GM19023 (cell line): ENCODE results near the gene XAB2.

Source experiments
- ATAC-seq: cut with Tn5 transposase; IDR thresholded peaks from one replicate; pipeline ENCODE4 v1.9.1; 2021; ENCODE audit warnings: mild to moderate bottlenecking, moderate library complexity; ENCODE audit not compliant: unreplicated experiment

Gene XAB2

DNA sequence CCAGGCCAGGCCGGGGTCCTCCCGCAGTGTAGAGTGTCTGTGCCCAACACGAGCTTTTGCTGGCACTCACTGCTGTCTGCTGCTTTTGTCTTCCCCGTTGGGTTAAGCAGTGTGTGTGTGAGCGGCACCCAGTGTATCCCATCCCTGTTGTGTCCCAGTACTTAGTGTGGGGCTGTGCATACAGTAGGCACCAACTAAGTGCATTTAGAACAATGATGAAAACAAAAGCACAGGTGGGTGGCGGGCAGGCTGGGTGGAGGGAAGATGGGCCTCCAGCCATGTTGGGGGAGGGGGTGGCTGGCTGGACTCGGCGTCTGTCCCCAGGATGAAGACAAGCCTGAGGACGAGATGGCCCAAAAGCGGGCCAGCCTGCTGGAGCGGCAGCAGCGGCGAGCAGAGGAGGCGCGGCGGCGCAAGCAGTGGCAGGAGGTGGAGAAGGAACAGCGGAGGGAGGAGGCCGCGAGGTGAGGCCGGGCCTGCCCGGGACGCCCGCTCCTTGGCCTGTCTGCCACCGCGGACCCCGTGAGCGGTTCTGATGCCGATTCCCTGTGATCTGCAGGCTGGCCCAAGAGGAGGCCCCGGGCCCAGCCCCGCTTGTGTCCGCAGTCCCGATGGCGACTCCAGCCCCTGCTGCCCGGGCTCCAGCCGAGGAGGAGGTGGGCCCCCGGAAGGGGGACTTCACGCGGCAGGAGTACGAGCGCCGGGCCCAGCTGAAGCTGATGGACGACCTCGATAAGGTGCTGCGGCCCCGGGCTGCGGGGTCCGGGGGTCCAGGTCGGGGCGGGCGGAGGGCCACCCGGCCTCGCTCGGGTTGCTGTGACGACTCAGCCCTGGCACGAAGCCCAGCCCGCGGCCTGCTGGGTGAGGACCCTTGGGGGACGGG, 14.2 kb downstream of the XAB2 start:
- no peak for ATAC-seq

DNA sequence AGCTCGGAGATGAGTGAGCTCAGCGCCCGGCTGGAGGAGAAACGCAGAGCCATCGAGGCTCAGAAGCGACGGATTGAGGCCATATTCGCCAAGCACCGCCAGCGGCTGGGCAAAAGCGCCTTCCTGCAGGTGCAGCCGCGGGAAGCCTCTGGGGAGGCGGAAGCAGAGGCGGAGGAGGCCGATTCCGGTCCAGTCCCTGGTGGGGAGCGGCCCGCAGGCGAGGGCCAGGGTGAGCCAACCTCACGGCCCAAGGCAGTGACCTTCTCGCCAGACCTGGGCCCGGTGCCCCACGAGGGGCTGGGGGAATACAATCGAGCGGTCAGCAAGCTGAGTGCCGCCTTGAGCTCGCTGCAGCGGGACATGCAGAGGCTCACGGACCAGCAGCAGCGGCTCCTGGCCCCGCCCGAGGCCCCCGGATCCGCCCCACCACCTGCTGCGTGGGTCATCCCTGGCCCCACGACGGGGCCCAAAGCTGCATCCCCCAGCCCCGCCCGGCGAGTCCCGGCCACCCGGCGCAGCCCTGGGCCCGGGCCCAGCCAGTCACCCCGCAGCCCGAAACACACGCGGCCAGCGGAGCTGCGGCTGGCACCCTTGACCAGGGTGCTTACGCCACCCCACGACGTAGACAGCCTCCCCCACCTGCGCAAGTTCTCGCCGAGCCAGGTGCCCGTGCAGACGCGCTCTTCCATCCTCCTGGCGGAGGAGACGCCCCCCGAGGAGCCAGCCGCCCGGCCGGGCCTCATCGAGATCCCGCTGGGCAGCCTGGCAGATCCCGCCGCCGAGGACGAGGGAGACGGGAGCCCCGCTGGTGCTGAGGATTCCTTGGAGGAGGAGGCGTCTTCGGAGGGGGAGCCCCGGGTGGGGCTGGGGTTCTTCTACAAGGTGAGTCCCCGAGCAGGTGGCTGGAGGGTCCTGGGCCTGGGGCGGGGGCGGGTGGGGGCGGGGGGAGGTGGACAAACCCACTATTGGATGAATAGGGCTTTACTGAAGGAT, 16.8 kb downstream of the XAB2 start:
- ATAC-seq = no peak

DNA sequence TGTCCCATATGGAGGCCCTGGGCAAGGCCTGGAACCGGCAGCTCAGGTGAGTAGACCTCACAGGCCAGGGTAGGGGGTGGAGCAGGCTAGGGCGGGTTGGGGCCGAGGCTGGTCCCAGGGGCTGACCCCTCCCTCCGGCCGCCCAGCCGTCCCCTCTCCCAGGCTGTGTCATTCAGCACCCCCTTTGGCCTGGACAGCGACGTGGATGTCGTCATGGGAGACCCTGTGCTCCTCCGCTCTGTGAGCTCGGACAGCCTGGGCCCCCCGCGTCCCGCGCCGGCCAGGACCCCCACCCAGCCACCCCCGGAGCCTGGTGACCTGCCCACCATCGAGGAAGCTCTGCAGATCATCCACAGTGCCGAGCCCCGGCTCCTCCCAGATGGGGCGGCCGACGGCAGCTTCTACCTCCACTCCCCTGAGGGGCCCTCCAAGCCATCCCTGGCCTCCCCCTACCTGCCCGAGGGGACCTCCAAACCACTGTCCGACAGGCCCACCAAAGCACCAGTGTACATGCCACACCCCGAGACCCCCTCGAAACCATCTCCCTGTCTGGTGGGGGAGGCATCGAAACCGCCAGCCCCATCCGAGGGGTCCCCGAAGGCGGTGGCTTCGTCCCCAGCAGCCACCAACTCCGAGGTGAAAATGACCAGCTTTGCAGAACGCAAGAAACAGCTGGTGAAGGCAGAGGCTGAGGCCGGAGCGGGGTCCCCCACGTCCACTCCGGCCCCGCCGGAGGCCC, 17.6 kb downstream of the XAB2 start:
- ATAC-seq = no peak

DNA sequence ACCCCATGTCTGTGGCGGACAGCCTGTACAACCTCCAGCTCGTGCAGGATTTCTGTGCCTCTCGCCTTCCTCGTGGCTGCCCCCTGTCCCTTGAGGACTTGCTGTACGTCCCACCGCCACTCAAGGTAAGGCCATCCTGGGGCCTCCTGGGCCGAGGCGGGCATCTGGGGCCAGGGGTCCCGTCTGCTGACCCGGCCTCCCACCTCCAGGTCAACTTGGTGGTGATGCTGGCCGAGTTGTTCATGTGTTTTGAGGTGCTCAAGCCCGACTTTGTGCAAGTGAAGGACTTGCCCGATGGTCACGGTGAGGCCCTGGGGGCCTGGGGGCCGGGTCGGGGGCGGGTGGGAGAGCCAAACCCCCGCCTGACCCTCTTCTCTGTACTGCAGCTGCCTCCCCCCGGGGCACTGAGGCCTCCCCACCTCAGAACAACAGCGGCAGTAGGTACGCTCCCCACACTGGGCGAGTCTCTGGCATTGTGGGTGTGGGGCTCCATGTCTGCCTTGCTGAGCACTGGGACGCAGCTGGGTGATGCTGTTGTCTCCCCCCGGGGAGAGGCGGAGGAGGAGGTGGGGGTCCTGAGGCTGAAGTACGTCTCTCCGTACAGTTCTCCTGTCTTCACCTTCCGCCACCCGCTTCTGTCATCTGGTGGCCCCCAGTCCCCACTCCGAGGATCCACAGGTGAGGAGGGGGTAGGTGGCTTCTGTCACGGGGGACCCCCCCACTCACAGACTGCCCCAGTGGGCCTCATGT, 18.7 kb downstream of the XAB2 start:
- no peak for ATAC-seq

DNA sequence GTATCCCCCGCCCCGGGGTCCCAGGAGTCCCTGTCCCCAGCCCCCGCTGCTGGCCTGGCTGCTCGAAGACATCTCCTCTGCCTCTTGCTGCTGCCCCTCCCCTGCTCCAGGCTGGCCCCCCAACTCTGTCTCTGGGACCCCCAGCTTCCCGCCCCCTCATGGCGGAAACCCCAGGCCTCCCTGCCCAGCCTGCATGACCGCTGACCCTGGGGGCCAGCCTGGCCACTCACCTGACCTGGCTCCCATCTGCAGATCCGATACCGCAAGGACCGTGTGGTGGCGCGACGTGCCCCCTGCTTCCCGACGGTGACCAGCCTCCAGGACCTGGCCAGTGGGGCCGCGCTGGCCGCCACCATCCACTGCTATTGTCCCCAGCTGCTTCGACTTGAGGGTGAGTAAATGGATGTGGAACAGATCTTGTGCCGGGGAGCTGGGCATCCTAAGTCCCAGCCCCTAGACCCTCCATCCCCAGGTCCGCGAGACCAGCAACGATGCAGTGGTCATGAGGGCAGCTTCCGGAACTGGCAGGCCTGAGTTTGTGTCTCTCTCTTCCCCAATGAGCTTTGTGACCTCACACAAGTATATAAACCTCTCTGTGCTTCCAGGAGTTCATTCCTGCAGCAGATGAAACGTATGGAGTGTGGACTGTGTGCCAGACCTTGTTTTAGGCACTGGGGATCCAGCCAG, 21.3 kb downstream of the XAB2 start:
- ATAC-seq = no peak

DNA sequence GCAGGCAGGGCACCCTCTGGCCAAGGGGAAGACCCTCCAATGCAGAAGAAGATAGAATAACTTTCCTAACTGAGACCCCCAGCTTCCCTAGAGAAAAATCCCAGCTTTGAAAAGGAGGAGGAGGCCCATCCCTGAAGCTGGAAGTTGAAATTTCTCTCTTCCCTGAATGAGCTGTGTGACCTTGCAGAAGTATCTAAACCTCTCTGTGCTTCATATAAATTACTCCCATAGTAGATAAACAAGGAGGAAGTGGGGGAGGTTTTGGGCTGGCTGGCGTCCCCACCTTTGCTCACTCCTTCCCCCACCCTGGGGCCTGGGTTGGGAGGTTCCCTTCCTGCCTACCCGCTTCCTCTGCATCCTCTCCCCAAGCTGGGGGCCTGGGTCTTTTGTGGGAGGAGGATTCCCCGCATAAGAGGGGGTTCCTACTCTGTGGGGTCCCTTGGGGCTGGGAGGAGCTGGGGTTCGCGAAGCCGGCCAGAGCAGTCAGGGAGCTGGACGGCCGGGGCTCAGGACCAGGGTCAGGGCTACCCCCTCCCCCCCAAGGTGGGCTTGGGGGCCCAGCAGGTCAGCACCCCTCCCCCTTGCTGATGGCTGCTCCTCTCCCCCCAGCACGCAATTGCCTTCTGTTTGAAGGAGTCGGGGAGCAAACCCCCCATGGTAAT, 22.0 kb downstream of the XAB2 start:
- no peak for ATAC-seq

DNA sequence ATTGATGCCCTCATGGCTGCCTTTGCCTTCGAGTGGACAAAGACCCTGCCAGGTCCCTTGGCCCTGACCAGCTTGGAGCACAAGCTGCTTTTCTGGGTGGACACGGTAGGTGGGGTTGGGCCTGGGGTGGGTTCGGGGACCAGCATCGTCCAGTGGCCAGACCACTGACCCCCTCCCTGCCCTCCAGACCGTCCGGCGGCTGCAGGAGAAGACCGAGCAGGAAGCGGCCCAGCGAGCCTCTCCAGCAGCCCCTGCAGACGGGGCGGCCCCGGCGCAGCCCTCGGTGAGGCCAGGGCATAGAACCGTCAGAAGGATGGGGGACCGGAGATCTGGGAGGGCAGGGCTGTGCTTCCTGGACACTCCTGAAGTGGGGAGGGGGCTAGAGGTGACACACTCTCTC, 23.1 kb downstream of the XAB2 start:
- ATAC-seq = no peak

DNA sequence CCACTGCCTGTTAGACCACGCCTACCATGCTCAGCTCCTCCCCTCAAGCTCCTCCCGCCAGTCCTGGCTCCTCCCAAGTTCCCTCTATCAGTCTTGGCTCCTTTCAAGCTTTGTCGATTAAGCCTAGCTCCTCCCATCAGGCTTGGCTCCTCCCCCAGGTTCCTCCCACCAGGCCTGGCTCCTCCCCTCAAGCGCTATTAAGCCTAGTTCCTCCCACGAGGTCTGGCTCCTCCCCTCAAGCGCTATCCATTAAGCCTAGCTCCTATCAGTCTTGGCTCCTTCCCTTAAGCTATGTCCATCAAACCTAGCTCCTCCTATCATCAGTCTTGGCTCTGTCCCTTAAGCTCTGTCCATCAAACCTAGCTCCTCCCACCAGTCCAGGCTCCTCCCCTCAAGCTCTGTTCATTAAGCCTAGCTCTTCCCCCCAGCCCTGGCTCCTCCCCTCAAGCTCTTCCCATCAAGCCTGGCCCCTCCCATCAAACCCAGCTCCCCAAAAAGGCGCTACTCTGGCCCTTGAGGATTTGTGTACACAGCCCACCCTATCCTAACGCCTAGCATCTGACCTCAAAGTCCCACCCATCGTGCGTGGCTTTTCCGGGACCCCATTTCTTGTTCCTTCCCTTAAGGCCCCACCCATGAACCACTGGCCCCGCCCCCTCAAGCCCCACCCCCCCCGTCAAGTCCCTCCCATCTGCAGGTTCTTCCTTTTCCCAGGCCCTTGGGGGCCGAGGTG, 23.7 kb downstream of the XAB2 start:
- no peak for ATAC-seq

DNA sequence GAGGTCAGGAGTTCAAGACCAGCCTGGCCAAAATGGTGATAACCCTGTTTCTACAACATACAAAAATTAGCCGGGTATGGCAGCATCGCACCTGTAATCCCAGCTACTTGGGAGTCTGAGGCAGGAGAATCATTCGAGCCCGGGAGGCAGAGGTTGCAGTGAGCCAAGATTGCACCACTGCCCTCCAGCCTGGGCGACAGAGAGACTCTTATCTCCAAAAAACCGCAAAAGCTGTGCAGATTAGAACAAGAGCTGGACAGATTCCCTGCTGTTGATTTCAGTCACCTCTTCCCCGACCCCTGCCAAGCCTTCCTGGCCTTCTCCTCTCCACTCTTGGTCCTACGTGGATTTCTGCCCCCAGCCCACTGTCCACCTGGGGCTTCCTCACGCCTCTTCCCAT, 25.4 kb downstream of the XAB2 start:
- no peak for ATAC-seq

DNA sequence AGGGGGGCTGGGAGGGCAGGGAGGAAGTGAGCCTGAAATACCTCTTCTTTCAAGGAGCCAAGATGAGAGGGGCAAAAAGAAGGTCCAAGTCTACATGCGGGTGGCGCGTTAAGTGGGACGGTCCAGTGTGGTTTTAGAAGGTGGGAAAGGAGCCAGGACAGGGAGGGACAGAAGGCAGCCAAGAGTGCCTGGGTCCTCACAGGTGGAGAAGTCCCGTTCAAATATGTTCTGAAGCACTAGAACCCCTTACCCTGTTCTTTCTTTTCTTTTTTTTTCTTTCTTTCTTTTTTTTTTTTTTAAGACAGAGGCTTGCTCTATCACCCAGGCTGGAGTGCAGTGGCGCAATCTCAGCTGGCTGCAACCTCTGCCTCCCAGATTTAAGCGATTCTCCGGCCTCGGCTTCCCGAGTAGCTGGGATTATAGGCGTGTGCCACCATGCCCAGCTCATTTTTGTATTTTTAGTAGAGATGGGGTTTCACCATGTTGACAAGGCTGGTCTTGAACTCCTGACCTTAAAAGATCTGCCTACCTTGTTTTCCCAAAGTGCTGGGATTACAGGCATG, 26.3 kb downstream of the XAB2 start:
- no peak for ATAC-seq

DNA sequence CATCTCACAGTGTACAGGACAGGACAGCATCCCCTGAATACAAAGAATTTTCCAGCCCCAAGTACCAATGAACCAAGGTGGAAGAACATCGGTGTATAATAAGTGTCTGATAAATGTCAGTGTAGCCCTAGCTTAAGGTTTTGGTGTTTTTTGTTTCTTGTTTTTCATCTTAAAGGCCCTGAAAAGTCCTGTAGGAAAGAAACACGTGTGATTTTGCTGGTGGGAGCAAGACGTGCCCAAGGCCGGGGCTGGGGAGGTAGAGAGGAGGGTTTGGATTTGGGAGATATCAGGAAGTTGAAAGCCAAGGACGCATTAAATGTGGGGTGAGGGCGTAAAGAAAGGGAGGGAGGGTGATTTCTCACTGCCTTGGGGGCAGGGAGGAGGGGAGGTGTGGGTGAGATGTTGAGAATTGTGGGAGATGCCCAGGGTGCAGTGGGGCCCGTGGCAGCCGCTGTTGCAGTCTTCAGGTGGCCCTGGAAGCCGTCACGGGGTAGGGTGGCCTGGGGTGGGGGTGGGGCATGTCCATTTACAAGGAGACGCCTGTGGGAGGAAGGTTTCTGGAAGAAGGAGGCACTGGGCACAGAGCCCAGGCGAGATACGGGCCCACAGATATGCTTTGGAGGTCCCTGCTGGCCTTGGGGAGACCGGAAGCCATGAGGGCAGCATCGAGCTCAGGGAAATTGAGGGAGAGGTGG, 27.0 kb downstream of the XAB2 start:
- ATAC-seq = no peak

DNA sequence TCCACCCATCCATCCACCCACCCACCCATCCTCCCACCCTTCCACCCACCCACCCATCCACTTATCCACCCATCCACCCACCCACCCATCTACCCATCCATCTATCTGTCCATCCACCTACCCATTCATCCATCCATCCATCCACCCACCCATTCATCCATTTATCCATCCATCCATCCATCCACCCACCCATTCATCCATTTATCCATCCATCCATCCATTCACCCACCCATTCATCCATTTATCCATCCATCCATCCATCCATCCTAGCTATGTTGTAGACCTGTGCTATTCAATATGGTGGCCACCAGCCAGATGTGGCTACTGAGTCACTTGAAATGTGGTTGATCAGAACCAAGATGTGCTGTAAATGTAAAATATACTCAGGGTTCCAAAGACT, 28.6 kb downstream of the XAB2 start:
- no peak for ATAC-seq

DNA sequence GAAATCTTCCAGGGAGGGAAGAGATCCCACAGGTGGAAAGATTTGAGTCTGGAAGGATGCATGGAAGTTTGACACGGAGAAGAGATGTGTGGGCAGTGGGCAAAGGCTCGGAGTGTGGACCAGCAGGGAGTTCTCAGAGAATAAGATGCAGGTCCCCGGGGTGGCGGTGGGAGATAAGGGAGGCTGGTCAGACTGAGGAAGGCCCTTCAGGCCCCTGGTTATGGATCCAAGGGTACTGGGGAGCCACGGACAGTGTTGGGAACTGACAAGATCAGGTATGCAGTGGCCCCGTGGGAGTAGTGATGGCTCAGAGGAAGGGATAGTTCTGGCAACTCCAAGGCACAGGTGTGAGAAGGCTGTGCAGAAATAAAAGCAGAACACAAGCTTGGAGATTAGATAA, 31.2 kb downstream of the XAB2 start:
- no peak for ATAC-seq

DNA sequence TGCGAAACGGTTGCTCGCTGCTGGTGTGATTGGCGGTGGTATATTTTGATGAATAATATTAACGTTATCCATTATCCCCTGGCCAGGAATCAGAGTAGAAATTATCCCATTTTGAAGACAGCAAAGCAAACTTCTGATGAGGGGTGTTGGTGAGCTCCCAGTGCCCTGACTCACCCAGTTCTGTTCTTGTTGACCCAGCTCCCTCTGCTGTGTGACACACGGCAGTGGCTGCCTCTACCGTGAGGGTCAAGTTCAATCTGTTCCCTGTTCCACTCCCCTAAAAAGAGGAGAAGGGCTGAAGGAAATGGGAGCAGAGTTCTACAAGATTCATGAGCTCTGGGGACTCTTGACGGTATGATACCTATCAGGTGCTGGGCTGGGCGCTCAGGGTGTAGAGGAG, 31.7 kb downstream of the XAB2 start:
- ATAC-seq = no peak

DNA sequence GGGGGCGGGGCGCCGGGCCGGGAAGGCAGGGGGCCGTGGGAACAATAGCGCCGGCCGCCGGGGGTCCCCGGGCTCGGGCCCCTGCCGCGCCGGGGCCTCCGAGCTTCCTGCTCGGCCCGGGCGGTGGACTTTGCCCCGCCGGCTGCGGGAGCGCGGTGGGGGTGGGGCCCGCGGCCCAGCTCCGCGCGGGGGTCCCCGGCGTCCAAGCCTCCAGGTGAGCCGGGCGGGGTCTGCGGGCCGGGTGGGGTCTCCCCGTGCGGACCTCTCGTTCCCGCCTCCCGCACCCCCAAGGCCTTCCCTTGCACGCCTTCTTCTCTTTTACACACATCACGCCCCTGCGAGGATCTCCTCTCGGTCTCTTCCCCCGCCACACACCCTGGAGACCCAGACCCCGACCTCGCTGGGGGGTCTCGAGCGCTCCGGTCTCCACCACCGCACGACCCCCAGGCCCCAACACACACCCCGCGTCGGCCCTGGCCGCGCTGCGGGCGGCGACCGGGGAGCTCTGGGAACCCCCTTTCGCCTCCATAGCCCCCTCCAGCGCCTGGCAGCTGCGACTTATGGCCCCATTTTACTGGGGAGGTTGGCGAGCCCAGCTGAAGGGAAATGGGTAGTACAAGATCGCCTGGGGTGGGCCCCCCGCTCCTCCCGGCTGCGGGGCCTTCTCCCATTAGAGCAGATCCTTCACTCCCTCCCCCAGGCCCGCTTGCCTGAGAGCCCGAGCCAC, 33.0 kb downstream of the XAB2 start:
- no peak for ATAC-seq

DNA sequence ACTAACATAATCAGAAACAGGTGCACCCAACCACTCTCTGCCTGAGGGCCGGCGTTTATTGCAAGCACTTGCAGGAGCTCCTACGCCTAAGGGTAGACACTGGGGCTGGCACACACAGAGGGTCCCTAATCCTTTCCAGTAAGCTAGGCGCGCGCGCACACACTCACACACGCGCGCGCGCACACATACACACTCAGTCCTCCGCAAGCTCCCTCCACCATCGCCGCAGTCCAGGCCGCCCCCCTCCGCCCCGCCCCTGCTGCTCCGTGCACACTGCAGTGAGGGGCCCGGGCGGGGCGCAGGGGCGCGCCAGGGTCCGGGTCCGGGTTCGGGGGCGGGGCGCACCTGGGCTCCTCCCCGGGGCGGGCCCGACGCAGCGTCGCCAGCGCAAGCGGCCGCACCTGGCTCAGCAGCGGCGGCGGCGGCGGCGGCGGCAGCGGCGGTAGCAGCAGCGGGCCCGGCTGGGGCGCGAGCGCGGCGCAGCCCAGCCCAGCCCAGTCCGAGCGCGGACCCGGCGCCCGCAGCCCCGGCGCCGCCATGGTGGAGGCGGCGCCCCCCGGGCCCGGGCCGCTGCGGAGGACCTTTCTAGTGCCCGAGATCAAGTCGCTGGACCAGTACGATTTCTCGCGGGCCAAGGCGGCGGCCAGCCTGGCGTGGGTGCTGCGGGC, 33.7 kb downstream of the XAB2 start, which contains the start of gene CAMSAP3:
Gene CAMSAP3 (plus strand): TSS at position 398 of the 668 bp plus-strand sequence. CDS start 140 bp downstream, at position 538.
- ATAC-seq = no peak
